ENCODE data around the gene SUPT4H1.

Gene SUPT4H1

GRCh38 chr17:58380207-58381123 lies 28.5 kb upstream of the SUPT4H1 start:
- no peak for DNase-seq

GRCh38 chr17:58379511-58379824 lies 27.5 kb upstream of the SUPT4H1 start:
- no peak for DNase-seq

DNA sequence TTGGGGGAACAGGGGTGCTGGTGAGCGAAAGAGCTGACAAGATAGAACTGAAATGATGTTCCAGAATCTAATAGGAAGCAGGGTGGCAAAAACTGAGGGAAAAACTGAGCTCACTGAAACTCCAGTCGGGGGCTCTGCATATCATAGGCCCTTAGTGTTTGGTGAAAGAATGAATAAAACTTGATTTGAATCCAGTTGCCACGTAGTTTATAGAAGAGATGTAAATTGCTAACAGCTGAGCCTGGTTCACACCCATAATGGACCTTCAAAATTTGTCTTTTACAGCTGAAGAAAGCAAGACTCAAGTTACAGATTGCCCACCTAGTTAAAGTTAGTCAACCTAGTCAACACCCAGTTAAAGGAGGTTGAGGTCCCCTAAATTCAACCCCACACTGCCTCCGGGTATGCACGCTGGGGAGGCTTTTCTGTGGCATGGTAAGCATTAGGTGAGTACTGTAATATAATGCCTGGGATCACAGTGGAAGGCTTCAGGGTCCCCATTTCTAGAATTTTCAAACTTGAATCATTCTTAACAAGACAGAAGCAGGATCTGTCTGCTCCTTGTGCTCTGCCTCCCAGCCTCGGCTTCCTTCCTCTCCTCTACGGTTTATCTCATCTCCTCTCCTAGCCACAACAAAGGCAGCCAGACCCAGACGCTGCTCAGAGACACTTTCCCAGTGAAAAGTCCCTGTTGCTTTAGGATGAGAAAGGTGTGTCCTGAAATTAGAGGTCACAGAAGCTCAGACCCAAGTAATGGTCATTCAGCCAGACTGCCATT lies 26.9 kb upstream of the SUPT4H1 start:
- no peak for DNase-seq

DNA sequence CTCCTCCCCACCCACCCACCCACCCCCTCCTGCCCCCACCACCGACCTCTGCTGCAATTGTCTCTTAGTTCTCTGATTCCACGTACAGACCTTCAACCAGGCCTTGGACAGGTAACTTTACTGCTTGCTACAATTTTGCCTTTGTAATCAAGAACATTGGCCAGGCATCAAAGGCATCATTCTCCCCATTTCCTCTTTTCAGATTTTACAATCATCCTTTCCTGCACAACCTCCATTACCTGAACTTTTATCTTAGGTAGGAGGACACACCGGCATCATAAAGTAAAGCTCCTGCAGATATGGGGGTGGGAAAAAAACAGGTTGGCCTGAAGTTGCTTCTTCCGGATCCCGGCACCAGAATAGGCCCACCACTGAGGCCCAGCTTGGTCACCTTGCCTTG lies 25.7 kb upstream of the SUPT4H1 start:
- no peak for DNase-seq

DNA sequence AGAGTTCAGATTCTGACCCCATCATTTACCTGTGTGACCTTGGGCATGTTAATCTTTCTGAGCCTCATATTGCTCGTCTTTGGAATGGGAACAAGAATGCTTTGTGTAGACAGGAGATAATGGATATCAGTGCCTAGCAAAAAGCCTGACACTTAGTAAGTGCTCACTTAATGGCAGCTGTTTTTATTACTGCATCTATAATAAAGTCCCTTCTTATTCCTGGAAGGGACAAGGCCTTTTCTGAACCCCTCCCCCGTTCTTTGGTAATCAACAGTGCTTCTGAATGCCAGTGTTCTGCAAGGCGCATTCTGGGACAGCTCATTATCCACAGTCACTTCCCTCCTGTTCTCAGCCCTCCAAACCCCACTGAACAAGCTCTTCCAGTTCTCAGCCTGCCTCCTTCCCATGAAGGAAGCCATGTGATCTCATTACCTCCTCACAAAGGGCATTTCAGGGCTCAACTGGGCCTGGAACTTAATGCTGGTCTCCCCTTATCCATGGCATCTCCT lies 25.1 kb upstream of the SUPT4H1 start:
- DNase-seq = no peak

- DNase-seq = no peak
Observed at GRCh38 chr17:58376472-58377000, 24.5 kb upstream of the SUPT4H1 start.

- DNase-seq = no peak
Observed at GRCh38 chr17:58375811-58376210, 23.8 kb upstream of the SUPT4H1 start.

- DNase-seq = no peak
Observed at GRCh38 chr17:58375256-58375655, 23.3 kb upstream of the SUPT4H1 start.

GRCh38 chr17:58373923-58374322 lies 21.9 kb upstream of the SUPT4H1 start:
- DNase-seq = no peak

- DNase-seq = no peak
Observed at GRCh38 chr17:58373003-58373402, 21.0 kb upstream of the SUPT4H1 start.

DNA sequence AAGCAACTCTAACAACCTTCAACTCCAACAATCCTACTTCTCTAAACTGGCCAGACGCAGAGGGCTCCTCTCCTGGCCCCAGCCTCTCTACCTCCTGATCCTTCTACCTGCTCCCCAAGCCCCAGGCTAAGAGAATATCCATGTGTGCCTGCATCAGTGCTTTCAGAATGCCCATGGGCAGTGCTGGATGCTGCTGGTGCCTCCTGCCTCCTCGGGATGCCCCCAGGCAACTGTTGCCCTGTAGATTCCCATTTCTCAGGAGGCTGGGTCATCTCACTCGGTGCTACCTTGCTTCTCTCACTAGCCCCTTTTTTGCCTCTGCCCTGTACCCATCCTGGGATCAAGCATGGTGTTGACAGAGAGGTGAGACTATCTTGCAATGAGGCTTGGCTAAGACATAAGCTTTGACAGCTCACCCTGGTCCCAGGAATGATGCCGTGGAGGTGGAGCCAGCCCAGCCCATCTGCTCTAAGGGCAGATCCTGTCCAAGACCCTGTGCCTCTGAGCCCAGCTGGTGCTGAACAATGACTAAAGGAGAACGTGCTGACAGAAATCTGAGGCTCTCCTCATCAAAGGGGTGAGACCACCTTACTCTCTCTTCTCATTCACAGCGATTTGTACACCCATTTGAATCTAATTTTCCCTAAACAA lies 19.4 kb upstream of the SUPT4H1 start:
- no peak for DNase-seq

- no peak for DNase-seq
Observed at GRCh38 chr17:58370716-58371115, 18.7 kb upstream of the SUPT4H1 start.

DNA sequence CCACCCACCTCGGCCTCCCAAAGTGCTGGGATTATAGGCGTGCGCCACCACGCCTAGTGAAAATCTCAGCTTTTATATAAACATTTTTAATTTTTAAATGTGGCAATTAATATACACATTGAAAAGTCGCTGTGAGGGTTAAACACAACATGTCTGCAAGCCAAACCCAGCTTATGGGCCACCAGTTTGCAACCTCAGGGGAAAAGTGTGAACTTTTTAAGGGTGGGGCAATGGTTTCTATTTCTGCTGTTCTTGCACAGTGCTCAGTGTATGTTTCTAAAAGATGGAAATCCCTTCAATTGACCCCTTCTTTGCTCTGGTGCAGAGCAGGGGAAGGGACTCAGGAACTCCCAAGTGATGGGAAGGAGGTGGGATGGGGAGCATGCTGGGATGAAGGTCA lies 18.3 kb upstream of the SUPT4H1 start:
- DNase-seq = no peak

DNA sequence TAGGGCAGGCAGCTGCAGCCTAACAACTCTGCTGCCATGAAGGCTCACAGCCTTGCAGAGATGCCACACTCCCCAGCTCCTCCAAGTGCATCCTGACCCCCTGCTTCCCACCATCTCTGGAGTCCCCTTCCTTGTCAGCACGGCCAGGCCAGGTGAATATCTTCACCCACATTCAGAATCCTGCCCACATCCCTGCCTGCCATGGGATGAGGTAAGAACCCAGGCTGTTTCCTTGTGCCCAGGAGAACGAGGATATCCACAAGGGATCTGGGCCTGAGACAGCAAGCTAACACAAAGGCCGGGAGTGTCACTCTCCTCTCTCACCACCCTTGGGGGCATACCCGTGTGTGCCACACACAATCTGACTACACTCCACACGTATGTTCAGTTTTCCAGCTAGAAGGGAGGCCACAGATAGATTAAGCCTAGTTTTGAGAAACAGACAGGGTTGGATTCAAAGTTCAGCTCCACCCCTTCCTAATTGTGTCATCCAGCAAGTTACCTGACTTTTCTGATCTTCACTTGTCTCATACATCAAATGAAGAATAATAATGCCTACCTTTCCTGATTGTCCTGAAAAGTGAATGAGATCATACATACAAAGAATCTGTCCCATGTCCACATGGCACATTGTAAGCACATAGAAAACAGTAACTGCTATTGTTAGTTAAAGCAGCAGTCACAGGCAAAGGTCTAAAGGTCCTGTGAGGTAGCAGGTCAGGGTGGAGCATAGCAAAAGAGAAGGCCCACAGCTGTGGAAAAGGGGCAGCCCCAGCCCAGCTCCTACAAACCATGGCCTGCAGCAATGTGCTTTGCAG lies 17.4 kb upstream of the SUPT4H1 start:
- no peak for DNase-seq

GRCh38 chr17:58368860-58369213 lies 16.8 kb upstream of the SUPT4H1 start:
- no peak for DNase-seq

DNA sequence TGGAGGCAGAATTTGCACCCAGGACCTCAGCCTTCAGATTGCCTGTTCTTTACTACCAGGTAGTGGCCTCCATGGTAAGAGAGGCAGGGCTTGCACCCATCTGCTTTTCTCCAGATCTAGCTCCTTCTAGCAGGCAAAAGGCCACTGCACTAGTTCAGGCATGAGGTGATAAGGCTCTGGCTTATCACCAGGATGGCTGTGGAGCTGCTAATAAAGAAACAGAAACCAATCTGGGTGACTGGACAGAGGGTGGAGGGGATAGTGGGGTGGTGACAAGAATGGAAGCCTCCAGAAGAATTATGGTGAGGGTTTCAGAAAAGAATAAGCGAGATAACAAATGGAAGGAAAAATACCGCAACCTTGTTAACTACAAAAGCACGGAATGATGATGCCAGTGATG lies 15.5 kb upstream of the SUPT4H1 start:
- no peak for DNase-seq

- no peak for DNase-seq
Observed at GRCh38 chr17:58365980-58366595, 14.1 kb upstream of the SUPT4H1 start.

DNA sequence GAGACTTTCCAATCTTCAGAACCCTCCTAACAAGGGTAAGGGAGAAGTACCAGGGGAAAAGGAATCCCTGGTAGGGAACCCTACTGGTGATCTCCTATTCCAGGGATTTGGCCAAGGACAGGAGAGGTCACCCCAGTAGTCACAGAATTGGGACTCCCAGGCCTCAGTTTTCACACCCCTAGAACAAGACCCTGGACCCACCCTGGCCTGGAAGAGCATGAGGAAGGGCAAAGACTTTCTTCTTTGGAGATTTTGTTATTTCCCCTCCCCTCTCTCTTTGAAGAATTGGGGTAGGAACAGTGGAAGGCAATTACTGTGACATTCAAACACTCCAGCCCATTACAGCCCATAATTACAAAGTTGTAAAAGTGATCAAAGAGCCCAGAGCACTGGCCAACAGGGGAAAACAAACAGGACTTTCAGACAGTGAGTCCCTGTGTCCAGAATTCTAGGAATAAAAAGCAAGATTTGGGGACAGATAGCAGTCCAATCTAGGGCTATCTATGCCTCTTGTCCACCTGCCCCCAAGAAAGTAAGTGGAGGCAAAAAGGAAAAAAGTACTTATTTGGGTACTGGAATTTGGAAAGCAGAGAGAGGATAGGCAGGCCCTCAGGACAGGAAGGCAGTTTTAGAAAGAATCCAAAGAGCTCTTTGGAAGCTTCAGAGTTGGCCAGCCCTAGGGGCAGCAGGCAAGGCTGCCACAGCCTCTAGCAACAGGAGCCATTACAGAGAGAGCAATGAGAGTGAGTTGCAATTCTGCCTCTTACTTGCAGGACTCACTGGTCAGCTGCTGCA lies 13.4 kb upstream of the SUPT4H1 start:
- no peak for DNase-seq

DNA sequence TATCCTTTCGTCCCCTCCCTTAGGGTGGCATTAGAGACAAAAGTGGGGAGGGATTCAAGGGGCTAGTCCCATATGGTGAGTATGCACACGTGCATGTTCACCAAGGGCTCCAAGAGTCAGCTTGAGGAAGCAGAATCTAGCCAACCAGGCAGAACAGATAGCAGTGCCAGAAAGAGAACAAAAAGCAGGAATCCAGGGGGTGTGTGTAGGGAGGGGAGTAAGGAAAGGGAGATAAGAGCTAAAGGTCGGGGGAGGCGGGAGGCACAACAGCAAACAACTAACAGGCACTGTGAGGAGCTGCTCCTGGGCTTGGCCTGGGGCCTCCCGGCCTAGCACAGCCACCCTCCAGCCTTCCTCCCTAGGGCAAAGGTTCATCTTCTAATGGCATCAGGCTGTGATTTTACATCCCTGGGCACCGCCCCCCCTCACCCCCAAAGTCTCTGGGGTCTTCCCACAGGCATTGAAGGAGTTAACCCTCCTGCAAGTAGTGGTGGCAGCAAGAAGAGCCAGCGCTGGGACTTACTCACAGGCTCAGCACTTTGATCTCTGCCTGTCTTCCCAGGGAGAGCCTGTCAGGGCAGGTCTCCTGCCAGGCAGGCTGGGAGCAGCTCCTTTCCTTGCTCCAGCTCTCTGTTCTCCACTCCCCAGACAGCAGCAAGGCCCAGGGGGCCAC lies 12.4 kb upstream of the SUPT4H1 start:
- no peak for DNase-seq

- DNase-seq = no peak
Observed at GRCh38 chr17:58363457-58364185, 11.6 kb upstream of the SUPT4H1 start.

Measured in activated CD4-positive, alpha-beta T cell treated with anti-CD3 and anti-CD28 coated beads, Interleukin-2, amount 50 U/mL, for 48 hours (primary cell).